Right lobe of liver (tissue), 6 donors: ENCODE measurements around the gene MON2. TPM values are rescaled to one million over a fixed set of nuclear protein-coding genes. Genes with fewer than 3 reads are reported as not detected.

ENCODE experiments used
- ATAC-seq, 4 donors: fragments of 200-7000 bp; cut with Tn5 transposase; one replicate each; pipeline ENCODE4 v1.9.1; 2020; ENCODE audit warnings: mild to moderate bottlenecking in 4 of 4, moderate library complexity in 4 of 4
- DNase-seq, 3 donors: peaks; one replicate each; pipeline ENCODE4 v3.0.0-alpha.2; 2020
- H3K27ac ChIP-seq, 3 donors: fragments of 200-600 bp; one replicate each; pipeline ENCODE4 v1.8.0; 2022
- H3K27me3 ChIP-seq, 2 donors: fragments of 200-600 bp; one replicate each; pipeline ENCODE4 v1.8.0; 2022
- H3K36me3 ChIP-seq, 4 donors: fragments of 200-600 bp; sonication (generic) in 1 of 4; one replicate each; pipeline versions ENCODE4 v1.5.1 to v1.8.0; 2017 to 2022; ENCODE audit warnings: control low read depth in 1 of 4
- H3K4me1 ChIP-seq, 4 donors: fragments of 200-600 bp; sonication (generic) in 1 of 4; one replicate each; pipeline versions ENCODE4 v1.5.1 to v1.8.0; 2017 to 2022; ENCODE audit warnings: control low read depth in 1 of 4
- H3K4me3 ChIP-seq, 3 donors: fragments of 200-600 bp; one replicate each; pipeline ENCODE4 v1.8.0; 2022
- H3K9me3 ChIP-seq, 4 donors: fragments of 200-600 bp; sonication (generic) in 1 of 4; one replicate each; pipeline versions ENCODE4 v1.5.1 to v1.8.0; 2017 to 2022; ENCODE audit warnings: control low read depth in 1 of 4
- POLR2A ChIP-seq: fragments of 450-650 bp; IDR thresholded peaks from one replicate; pipeline ENCODE4 v1.6.1; 2017; ENCODE audit warnings: antibody characterized with exemption, mild to moderate bottlenecking
- WGBS: methylation state at CpG from one replicate; pipeline ENCODE4 v1.1.6; 2018; ENCODE audit warnings: low coverage, low lambda C conversion rate; ENCODE audit not compliant: insufficient coverage; ENCODE audit errors: missing lambda C conversion rate; 5-methylcytosine and 5-hydroxymethylcytosine counted together
- intact Hi-C, 2 donors: fragments of 100-400 bp; cut with DNase I; formaldehyde crosslinking; loops; one replicate each; pipeline versions ENCODE4 v1.11.2 to v1.14.1; 2022
- long read RNA-seq: library from polyadenylated mRNA; unstranded; transcript quantifications from one replicate; pipeline ENCODE4 v2.0.0, GENCODE V29; 2019
- total RNA-seq, 6 experiments: library from RNA; depleted of rRNA in 2 of 6; stranded (reverse); fragments of >200 nt in 2 of 6; fragmentation: NEBNext Ultra II Directional in 3 of 6; extraction: Animal tissue kit (Norgen Biotek cat#: 25700) in 3 of 6; gene quantifications; one replicate each; pipeline versions ENCODE4 v1.1.0 to v1.2.4, GENCODE V29; 2016 to 2023
- TF ChIP-seq, protein P1 (sequence below), 4 donors: fragments of 200-600 bp in 3 of 4; fragments of 450-650 bp in 1 of 4; IDR thresholded peaks; one replicate each; pipeline versions ENCODE4 v1.5.1 to v1.8.0; 2016 to 2022; ENCODE audit warnings: antibody characterized with exemption in 4 of 4, mild to moderate bottlenecking in 2 of 4
- donor health status: DM: no; HTN: yes; CAD: no.
- donor health status: DM: no; HTN: no; CAD: no.
- donor health status: DM: no; HTN: no; CAD: no.
- donor health status: DM: no; HTN: yes; CAD: no.
- donor health status: DM: no; HTN: yes; CAD: no.

MON2 gene
- 10 to 100 TPM; 26.6 to 37.4 (median 30.5) TPM for total RNA-seq
- long read RNA-seq, partial matches to known transcripts, result 2 of 3 reads
- long read RNA-seq, other reads (novel, unspliced or antisense), result 1 of 3 reads

DNA sequence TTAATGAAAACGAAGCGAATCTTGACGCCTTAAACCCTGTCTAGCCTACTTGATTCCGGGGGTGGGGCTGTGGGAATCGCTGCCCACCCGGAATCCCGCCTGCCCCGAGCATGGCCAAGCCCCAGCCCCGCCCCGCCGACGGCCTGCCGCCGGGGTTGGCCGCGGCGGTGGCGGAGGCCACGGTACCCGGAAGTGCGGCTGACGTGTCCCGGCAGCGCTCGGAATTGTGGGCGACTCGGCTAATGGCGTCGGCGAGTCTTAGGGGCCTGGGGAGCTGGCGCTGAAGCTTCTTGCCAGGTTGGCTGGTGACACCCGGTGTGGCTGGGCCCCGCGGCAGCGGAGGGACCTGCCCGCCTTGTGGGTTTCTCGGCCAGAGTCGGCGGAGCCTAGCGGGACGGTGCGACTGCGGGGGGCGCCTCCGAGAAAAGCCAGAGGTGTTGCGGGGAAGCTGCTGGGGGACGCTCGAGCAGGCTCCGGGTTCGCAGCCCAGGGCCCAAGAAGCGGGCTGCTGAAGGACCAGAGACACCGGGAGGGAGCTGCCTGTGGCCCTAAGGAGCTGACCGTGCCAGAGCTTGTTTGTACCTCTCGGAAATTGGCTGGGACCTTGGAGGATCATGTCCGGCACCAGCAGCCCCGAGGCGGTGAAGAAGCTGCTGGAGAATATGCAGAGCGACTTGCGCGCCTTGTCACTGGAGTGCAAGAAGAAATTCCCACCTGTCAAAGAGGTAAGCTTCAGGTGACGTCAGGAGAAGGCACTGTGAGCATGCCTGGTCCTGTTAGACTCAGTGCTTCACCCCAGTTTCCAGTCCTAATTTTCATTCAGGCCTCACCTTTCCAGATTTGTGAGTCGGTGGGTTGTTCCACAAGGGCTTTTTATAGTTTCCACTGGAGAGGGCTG, at the start of gene MON2:
Gene MON2 (plus strand): TSS at position 233 of the 898 bp plus-strand sequence. CDS start 382 bp downstream, at position 615.
- WGBS, result 0% methylated on average over 7 of the region's 62 CpGs
- DNase-seq, result peak; percentile 93 to 94 (median 93)

DNA sequence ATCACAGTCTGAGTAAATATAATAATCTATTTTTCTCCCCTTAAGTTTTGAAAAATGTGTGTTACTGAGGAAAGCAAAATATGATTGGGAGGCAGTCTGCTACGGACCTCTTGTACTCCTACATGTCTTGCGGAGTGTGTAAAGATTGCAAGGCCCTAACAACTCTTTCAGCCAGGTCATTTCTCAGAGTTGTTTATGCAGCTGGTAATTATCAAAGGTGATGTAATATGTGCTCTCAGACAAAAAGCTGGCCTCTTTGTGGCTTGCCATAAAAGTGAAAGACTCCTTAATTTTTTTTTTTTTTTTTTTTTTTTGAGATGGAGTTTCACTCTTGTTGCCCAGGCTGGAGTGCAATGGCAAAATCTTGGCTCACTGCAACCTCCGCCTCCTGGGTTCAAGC, 40.5 kb upstream of the MON2 start:
- 66% methylated on average over 3 of the region's 3 CpGs for WGBS
- TF ChIP-seq, protein P1, sequence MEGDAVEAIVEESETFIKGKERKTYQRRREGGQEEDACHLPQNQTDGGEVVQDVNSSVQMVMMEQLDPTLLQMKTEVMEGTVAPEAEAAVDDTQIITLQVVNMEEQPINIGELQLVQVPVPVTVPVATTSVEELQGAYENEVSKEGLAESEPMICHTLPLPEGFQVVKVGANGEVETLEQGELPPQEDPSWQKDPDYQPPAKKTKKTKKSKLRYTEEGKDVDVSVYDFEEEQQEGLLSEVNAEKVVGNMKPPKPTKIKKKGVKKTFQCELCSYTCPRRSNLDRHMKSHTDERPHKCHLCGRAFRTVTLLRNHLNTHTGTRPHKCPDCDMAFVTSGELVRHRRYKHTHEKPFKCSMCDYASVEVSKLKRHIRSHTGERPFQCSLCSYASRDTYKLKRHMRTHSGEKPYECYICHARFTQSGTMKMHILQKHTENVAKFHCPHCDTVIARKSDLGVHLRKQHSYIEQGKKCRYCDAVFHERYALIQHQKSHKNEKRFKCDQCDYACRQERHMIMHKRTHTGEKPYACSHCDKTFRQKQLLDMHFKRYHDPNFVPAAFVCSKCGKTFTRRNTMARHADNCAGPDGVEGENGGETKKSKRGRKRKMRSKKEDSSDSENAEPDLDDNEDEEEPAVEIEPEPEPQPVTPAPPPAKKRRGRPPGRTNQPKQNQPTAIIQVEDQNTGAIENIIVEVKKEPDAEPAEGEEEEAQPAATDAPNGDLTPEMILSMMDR (IDR thresholded peaks at IDR 0.05), result no peak
- no peak for TF ChIP-seq POLR2A
- Histone ChIP-seq H3K9me3 (peaks cover 0 to 10% (median 4%) of the 10 kb centered on the region in 4 donors), H3K27me3 (no peaks in the 10 kb centered on the region), H3K36me3 (no peaks in the 10 kb centered on the region), H3K4me1 (no peaks in the 10 kb centered on the region), H3K4me3 (no peak overlapping the region), H3K27ac (no peak overlapping the region)
- no peak for DNase-seq
- no peak for ATAC-seq
- intact Hi-C loops, result no loop called here

More for the DNA sequence above, at the start of gene MON2:
- peak within 1 kb of the TSS; percentile 55 to 90 (median 87) for H3K4me3 ChIP-seq
- H3K27ac ChIP-seq, result peak within 1 kb of the TSS; percentile 81 to 89 (median 88)
- H3K27me3 ChIP-seq, result no peaks in the 10 kb centered on the region
- intact Hi-C loops, result no loop called here
- peak; percentile 99 to 100 (median 99) for ATAC-seq
- TF ChIP-seq, protein P1 (IDR thresholded peaks at IDR 0.05), result no peak
- peak; percentile 76 for TF ChIP-seq POLR2A
- peaks cover 0 to 33% (median 5%) of the 10 kb centered on the region in 4 donors for H3K4me1 ChIP-seq
- H3K36me3 ChIP-seq, result no peaks in the 10 kb centered on the region
- no peaks in the 10 kb centered on the region for H3K9me3 ChIP-seq

DNA sequence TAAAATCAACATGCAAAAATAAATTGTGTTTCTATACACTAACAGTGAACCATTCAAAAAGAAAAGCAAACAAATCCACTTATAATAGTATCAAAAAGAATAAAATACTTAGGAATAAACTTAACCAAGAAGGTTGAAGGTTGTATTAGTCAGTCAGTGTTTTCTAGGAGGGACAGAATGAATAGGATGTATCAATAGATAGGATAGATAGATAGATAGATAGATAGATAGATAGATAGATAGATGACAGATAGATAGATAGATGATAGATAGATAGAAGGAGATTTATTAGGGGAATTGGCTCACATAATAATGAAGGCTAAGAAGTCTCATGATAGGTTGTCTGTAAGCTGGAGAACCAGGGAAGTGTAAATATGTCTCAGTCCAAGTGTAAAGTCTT, 37.2 kb upstream of the MON2 start:
- no peak overlapping the region for H3K4me3 ChIP-seq
- intact Hi-C loops, result no loop called here
- no peaks in the 10 kb centered on the region for H3K27me3 ChIP-seq
- no peak overlapping the region for H3K27ac ChIP-seq
- H3K9me3 ChIP-seq, result peaks cover 0 to 10% (median 4%) of the 10 kb centered on the region in 4 donors
- no peaks in the 10 kb centered on the region for H3K36me3 ChIP-seq
- DNase-seq (no peak), ATAC-seq (no peak)
- no peaks in the 10 kb centered on the region for H3K4me1 ChIP-seq
- TF ChIP-seq POLR2A, result no peak
- TF ChIP-seq, protein P1 (IDR thresholded peaks at IDR 0.05), result no peak

DNA sequence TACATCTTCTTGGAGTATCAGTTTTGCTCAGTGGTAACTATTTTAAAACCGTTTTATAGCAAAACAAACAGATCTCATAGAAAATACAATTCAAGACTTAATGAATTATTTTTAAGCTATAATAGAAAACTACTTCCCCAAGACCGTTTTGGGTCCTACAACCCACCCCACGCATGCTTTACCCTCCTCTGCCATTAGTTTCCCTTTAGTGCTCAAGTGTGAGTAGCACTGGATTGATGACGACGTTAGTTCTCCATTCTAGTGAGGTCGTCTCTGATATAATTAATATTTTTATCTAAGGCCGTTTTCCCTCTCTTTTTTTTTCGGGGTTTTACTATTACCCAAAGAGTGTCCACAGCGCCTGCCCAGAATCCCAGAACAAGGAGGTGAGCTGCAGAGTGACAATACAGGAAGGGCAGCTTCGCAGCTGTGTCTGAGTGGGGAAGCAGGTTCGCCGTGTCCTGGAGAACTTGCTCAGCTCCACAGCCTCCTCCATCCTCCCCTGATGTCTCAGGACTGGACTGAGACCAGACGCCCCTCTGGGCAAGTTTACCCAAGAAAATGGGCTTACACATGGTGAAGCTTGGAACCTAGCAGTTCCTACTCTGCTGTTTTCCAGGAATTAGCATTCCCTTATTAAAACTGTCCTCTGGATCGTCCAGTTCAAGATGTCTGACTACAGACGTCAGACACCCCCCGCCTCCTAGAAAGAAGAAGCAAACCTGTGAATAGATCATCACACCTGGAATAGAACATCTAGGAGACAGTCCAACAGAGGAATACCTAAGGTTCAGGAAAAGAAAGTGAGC, 31.9 kb upstream of the MON2 start:
- H3K36me3 ChIP-seq, result no peaks in the 10 kb centered on the region
- peaks cover 0 to 12% (median 5%) of the 10 kb centered on the region in 4 donors for H3K4me1 ChIP-seq
- 39% methylated on average over 15 of the region's 16 CpGs for WGBS
- H3K27me3 ChIP-seq, result no peaks in the 10 kb centered on the region
- no peak for TF ChIP-seq POLR2A
- TF ChIP-seq, protein P1 (IDR thresholded peaks at IDR 0.05), result no peak
- peak in 3 of 4 donors; percentile 26 to 33 (median 29) for ATAC-seq
- no peak overlapping the region for H3K27ac ChIP-seq
- intact Hi-C loops, result loop anchor here (10.0 kb wide), 2 partner anchors 360 to 370 kb away; no protein-coding TSS in a partner anchor
- H3K4me3 ChIP-seq, result peak overlapping the region; percentile 39 to 48 (median 42)
- DNase-seq, result peak in 1 of 3 donors; percentile 19
- no peaks in the 10 kb centered on the region for H3K9me3 ChIP-seq
